Fibroblast of lung (primary cell): Measurements from ENCODE around the gene U2AF2. TPM values are rescaled to one million over a fixed set of nuclear protein-coding genes. Genes with fewer than 3 reads are reported as not detected.

ENCODE experiments used
- DNase-seq, 2 donors: peaks; one replicate each; pipeline versions ENCODE4 v3.0.0 to v3.0.0-alpha.2; 2010; ENCODE audit warnings: low read depth in 2 of 2
- H2AFZ ChIP-seq: 2 replicates; pipeline ENCODE4 v1.5.1; 2012; ENCODE audit warnings: low read length, control low read depth, inconsistent platforms
- H3K27ac ChIP-seq: 2 replicates; pipeline ENCODE4 v1.5.1; 2011; ENCODE audit warnings: low read length, control low read depth; ENCODE audit not compliant: insufficient read depth
- H3K27me3 ChIP-seq: 2 replicates; pipeline ENCODE4 v1.5.1; 2011; ENCODE audit warnings: mild to moderate bottlenecking, low read length; ENCODE audit not compliant: control insufficient read depth, insufficient read depth
- H3K36me3 ChIP-seq: 2 replicates; pipeline ENCODE4 v1.5.1; 2011; ENCODE audit warnings: low read length; ENCODE audit not compliant: control insufficient read depth, insufficient read depth
- H3K4me1 ChIP-seq: 2 replicates; pipeline ENCODE4 v1.5.1; 2011; ENCODE audit warnings: low read length; ENCODE audit not compliant: control insufficient read depth, insufficient read depth; ENCODE audit errors: extremely low read depth
- H3K4me2 ChIP-seq: 2 replicates; pipeline ENCODE4 v1.5.1; 2011; ENCODE audit warnings: low read length, control low read depth; ENCODE audit not compliant: insufficient read depth; ENCODE audit errors: extremely low read depth
- H3K4me3 ChIP-seq, 4 experiments: fragments of 200-600 bp in 1 of 4; sonication (generic) in 1 of 4; replicated peaks in 1 of 4; 2 replicates each; pipeline ENCODE4 v1.5.1; 2011 to 2016; ENCODE audit warnings: low read length in 4 of 4, low read depth in 3 of 4, mild to moderate bottlenecking in 3 of 4, control low read depth in 2 of 4, inconsistent platforms in 1 of 4, mixed read lengths in 1 of 4; ENCODE audit not compliant: insufficient read depth in 1 of 4; ENCODE audit errors: control extremely low read depth in 1 of 4
- H3K79me2 ChIP-seq: 2 replicates; pipeline ENCODE4 v1.5.1; 2012; ENCODE audit warnings: mild to moderate bottlenecking, low read length, inconsistent platforms; ENCODE audit not compliant: control insufficient read depth, insufficient read depth
- H3K9ac ChIP-seq: 2 replicates; pipeline ENCODE4 v1.5.1; 2011; ENCODE audit warnings: mild to moderate bottlenecking, low read length, control low read depth; ENCODE audit not compliant: insufficient read depth
- H3K9me3 ChIP-seq: 2 replicates; pipeline ENCODE4 v1.5.1; 2012; ENCODE audit warnings: low read depth, low read length; ENCODE audit not compliant: control insufficient read depth, insufficient read depth
- H4K20me1 ChIP-seq: 2 replicates; pipeline ENCODE4 v1.5.1; 2011; ENCODE audit warnings: low read length; ENCODE audit not compliant: control insufficient read depth, insufficient read depth; ENCODE audit errors: extremely low read depth
- EZH2 ChIP-seq: IDR thresholded peaks from 2 replicates; pipeline ENCODE4 v1.5.1; 2012; ENCODE audit warnings: low read length, control low read depth, mild to moderate bottlenecking; ENCODE audit errors: missing control alignments
- polyA plus RNA-seq, 2 donors: library from polyadenylated mRNA; depleted of rRNA in 1 of 2; stranded (reverse) in 1 of 2; unstranded in 1 of 2; fragments of >200 nt; gene quantifications; 2 replicates each; pipeline ENCODE4 v1.2.1, GENCODE V29; 2011 to 2012; ENCODE audit warnings: missing spikeins in 1 of 2
- total RNA-seq: library from RNA; depleted of rRNA; stranded (reverse); fragments of >200 nt; gene quantifications from 2 replicates; pipeline ENCODE4 v1.2.1, GENCODE V29; 2014
- TF ChIP-seq, protein P1 (sequence below), 2 donors: IDR thresholded peaks in 1 of 2; conservative IDR thresholded peaks in 1 of 2; 1 replicate in 1 of 2; 2 replicates in 1 of 2; pipeline ENCODE4 v1.5.1; 2011 to 2012; ENCODE audit warnings: low read length in 2 of 2, control low read depth in 1 of 2, inconsistent platforms in 1 of 2, low read depth in 1 of 2, mild to moderate bottlenecking in 1 of 2

The U2AF2 gene
- total and polyA plus RNA-seq, 2 donors (not counting 1 experiment from before 2014, with no cell fraction given): 53.5 to 84.1 TPM

DNA sequence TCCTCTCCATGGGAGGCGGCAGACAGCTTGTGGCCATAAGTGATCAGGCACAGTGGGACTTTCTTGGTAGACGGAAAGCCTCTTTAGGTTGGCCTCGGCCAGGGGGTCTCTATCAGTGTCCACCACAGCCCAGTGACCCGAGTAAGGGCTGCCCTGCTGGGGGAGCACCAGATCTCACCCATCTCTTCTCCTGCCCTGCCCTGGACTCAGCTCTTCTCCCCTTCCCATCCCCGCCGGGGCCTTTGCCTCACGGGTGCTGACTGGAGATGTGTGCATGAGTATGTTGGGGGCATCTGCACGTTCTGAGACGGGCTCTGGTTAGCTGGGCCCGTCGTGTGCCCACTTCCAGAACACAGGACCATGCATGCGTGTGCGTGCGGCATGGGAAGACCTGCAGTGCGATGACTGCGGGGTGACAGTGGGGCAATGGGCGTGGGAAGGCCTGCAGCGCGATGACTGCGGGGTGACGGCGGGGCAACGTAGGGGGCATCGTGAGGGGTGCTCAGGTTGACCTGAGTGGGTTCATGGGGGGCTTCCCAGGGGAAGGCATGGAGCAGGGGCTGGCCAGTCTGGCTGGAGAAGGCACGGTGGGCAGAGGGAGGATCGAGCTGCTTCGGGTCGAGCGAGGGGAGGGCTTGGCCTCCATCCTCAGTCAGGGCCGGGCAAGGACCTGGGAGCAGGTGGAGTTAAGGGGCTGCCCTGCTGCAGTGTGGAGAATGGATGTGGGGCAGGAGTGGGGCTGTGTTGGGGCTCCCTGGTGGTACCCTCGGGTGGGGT, 36.1 kb downstream of the U2AF2 start:
- peaks cover 32% of the 10 kb centered on the region for H3K36me3 ChIP-seq
- H3K9me3 ChIP-seq: no peaks in the 10 kb centered on the region
- no peak for DNase-seq
- no peak overlapping the region for H3K4me2 ChIP-seq
- no peak overlapping the region for H3K9ac ChIP-seq
- no peak overlapping the region for H3K4me3 ChIP-seq
- no peaks in the 10 kb centered on the region for H3K27me3 ChIP-seq
- no peak overlapping the region for H2AFZ ChIP-seq
- TF ChIP-seq EZH2: no peak
- TF ChIP-seq, protein P1, sequence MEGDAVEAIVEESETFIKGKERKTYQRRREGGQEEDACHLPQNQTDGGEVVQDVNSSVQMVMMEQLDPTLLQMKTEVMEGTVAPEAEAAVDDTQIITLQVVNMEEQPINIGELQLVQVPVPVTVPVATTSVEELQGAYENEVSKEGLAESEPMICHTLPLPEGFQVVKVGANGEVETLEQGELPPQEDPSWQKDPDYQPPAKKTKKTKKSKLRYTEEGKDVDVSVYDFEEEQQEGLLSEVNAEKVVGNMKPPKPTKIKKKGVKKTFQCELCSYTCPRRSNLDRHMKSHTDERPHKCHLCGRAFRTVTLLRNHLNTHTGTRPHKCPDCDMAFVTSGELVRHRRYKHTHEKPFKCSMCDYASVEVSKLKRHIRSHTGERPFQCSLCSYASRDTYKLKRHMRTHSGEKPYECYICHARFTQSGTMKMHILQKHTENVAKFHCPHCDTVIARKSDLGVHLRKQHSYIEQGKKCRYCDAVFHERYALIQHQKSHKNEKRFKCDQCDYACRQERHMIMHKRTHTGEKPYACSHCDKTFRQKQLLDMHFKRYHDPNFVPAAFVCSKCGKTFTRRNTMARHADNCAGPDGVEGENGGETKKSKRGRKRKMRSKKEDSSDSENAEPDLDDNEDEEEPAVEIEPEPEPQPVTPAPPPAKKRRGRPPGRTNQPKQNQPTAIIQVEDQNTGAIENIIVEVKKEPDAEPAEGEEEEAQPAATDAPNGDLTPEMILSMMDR (conservative IDR thresholded peaks at IDR 0.05 in 1 of 2, IDR thresholded peaks at IDR 0.05 in 1 of 2; ENCODE audit: low read depth in 1 of 2, low read length in 2 of 2): no peak
- H4K20me1 ChIP-seq: no peaks in the 10 kb centered on the region
- H3K27ac ChIP-seq: no peak overlapping the region
- no peaks in the 10 kb centered on the region for H3K4me1 ChIP-seq
- peaks cover 11% of the 10 kb centered on the region for H3K79me2 ChIP-seq

DNA sequence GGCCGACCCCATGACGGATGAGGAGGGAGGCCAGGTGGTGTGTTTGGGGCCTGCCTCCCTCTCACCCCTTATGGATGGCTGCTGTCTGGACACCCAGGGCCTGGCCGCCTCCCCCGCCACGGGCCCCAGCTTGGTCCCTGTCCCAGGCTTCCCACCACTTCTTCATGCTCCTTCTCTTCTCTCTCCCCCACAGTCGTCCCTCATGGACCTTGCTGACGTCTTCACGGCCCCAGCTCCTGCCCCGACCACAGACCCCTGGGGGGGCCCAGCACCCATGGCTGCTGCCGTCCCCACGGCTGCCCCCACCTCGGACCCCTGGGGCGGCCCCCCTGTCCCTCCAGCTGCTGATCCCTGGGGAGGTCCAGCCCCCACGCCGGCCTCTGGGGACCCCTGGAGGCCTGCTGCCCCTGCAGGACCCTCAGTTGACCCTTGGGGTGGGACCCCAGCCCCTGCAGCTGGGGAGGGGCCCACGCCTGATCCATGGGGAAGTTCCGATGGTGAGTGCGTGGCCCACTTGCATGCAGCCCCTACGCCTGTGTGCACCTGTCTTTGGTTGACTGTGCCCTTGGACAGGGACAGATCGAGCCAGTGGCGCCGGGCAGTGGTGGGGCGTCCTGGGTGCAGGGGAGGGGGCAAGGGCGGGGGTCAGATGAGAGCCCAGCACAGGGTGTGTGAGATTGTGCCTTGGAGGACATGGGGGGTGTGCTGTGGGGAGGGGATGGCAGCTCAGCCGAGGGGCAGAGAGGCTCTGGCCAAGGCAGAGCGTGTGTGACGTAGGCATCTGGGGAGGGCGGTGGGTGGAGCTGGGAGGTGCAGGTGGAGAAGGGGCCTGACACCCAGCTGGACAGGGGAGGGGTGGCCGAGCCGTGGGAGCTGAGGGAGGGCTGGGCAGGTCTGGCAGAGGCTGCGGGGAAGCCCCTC, 37.0 kb downstream of the U2AF2 start:
- H2AFZ ChIP-seq: no peak overlapping the region
- DNase-seq: no peak
- H3K4me2 ChIP-seq: no peak overlapping the region
- H3K9ac ChIP-seq: no peak overlapping the region
- TF ChIP-seq, protein P1 (conservative IDR thresholded peaks at IDR 0.05 in 1 of 2, IDR thresholded peaks at IDR 0.05 in 1 of 2; ENCODE audit: low read depth in 1 of 2, low read length in 2 of 2): no peak
- no peak for TF ChIP-seq EZH2
- H3K4me1 ChIP-seq: no peaks in the 10 kb centered on the region
- H3K4me3 ChIP-seq: no peak overlapping the region
- no peaks in the 10 kb centered on the region for H3K9me3 ChIP-seq
- H3K27me3 ChIP-seq: no peaks in the 10 kb centered on the region
- no peak overlapping the region for H3K27ac ChIP-seq
- peaks cover 28% of the 10 kb centered on the region for H3K36me3 ChIP-seq
- no peaks in the 10 kb centered on the region for H4K20me1 ChIP-seq
- H3K79me2 ChIP-seq: peaks cover 2% of the 10 kb centered on the region

DNA sequence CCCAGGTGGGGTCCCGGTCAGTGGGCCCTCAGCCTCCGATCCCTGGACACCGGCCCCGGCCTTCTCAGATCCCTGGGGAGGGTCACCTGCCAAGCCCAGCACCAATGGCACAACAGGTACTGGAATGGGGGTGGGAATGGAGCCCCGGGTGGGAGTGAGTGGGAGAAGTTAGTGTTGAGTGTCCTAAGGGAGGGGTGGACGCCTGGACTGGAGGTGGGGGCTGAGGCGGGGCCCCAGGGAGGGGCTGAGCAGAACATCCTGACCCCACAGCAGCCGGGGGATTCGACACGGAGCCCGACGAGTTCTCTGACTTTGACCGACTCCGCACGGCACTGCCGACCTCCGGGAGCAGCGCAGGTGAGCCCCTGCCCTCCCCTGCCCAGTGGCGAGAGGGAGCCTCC, 37.8 kb downstream of the U2AF2 start:
- no peak for DNase-seq
- no peaks in the 10 kb centered on the region for H4K20me1 ChIP-seq
- H3K27me3 ChIP-seq: no peaks in the 10 kb centered on the region
- no peak overlapping the region for H3K9ac ChIP-seq
- no peak overlapping the region for H3K27ac ChIP-seq
- no peak overlapping the region for H3K4me2 ChIP-seq
- peaks cover 28% of the 10 kb centered on the region for H3K36me3 ChIP-seq
- no peaks in the 10 kb centered on the region for H3K4me1 ChIP-seq
- H2AFZ ChIP-seq: no peak overlapping the region
- no peaks in the 10 kb centered on the region for H3K9me3 ChIP-seq
- TF ChIP-seq, protein P1 (conservative IDR thresholded peaks at IDR 0.05 in 1 of 2, IDR thresholded peaks at IDR 0.05 in 1 of 2; ENCODE audit: low read depth in 1 of 2, low read length in 2 of 2): no peak
- TF ChIP-seq EZH2: no peak
- no peak overlapping the region for H3K4me3 ChIP-seq
- H3K79me2 ChIP-seq: no peaks in the 10 kb centered on the region
